K562 (cell line): Measurements from ENCODE around the gene PLEKHM3. TPM values are rescaled to one million over a fixed set of nuclear protein-coding genes. Genes with fewer than 3 reads are reported as not detected.
A peak's percentile ranks its signal among the peaks of the same experiment; 100 is the strongest.

ENCODE experiments used
- ATAC-seq: fragments of 200-7000 bp; cut with Tn5 transposase; 3 replicates; pipeline ENCODE4 v1.9.1; 2020; ENCODE audit warnings: moderate library complexity
- BruUV-seq: library from RNA; stranded (reverse); fragments of 400-500 nt; replicated peaks from 2 replicates; lab custom pipeline; 2021; lab: Mats Ljungman, UMichigan
- CTCF ChIA-PET: fragments of 300-600 bp; formaldehyde crosslinking; extraction: SDS; loops from one replicate; lab custom pipeline; 2021; ENCODE audit warnings: low intra/inter-chr PET ratio; lab: Yijun Ruan, JAX
- POLR2A ChIA-PET: fragments of 300-600, 350-650 bp; sonication (Branson Sonifier 250); formaldehyde crosslinking; extraction: SDS; loops from one replicate; lab custom pipeline; 2021; ENCODE audit warnings: antibody characterized with exemption, inconsistent platforms; lab: Yijun Ruan, JAX
- DNase-seq, 4 experiments: peaks; one replicate each; pipeline versions ENCODE4 v3.0.0 to v3.0.0-alpha.2; 2011 to 2018; ENCODE audit warnings: low spot score in 3 of 4, mixed read lengths in 3 of 4; ENCODE audit errors: extremely low read depth in 1 of 4
- FAIRE-seq: peaks from 2 replicates; lab custom pipeline; 2011; peaks lifted over from hg19 to GRCh38; lab: Jason Lieb, UNC
- H2AFZ ChIP-seq: 2 replicates; pipeline ENCODE4 v1.6.0; 2011; ENCODE audit warnings: low read depth, low read length, control low read depth, inconsistent platforms
- H3K27ac ChIP-seq: fragments of 200-600 bp; 3 replicates; pipeline ENCODE4 v1.8.0; 2011; ENCODE audit warnings: low read depth, mild to moderate bottlenecking, control low read depth, inconsistent platforms, low read length, moderate library complexity, mixed read lengths; ENCODE audit errors: extremely low read depth
- H3K27me3 ChIP-seq, 2 experiments: fragments of 300-600 bp in 1 of 2; 2 replicates in 1 of 2; 3 replicates in 1 of 2; pipeline versions ENCODE4 v1.6.0 to v1.8.0; 2011; ENCODE audit warnings: inconsistent platforms in 2 of 2, low read length in 2 of 2, mild to moderate bottlenecking in 1 of 2, mixed read lengths in 1 of 2, moderate library complexity in 1 of 2; ENCODE audit not compliant: control insufficient read depth in 2 of 2, insufficient read depth in 2 of 2
- H3K36me3 ChIP-seq: fragments of 300-600 bp; 3 replicates; pipeline ENCODE4 v1.8.0; 2011; ENCODE audit warnings: mild to moderate bottlenecking, low read length, inconsistent platforms; ENCODE audit not compliant: control insufficient read depth, insufficient read depth
- H3K4me1 ChIP-seq, 2 experiments: fragments of 200-600 bp in 1 of 2; replicated peaks in 1 of 2; 2 replicates in 1 of 2; 3 replicates in 1 of 2; pipeline versions ENCODE4 v1.5.1 to v1.8.0; 2011; ENCODE audit warnings: inconsistent platforms in 2 of 2, low read length in 2 of 2, mild to moderate bottlenecking in 1 of 2, mixed read lengths in 1 of 2, moderate library complexity in 1 of 2; ENCODE audit not compliant: control insufficient read depth in 2 of 2, insufficient read depth in 2 of 2
- H3K4me2 ChIP-seq: 2 replicates; pipeline ENCODE4 v1.6.1; 2011; ENCODE audit warnings: low read length, control low read depth, inconsistent platforms, mixed read lengths; ENCODE audit not compliant: insufficient read depth
- H3K4me3 ChIP-seq: fragments of 200-600 bp; sonication (generic), shearing (Covaris generic); 2 replicates; pipeline ENCODE4 v1.5.1; 2016; ENCODE audit warnings: control low read depth, inconsistent platforms
- H3K79me2 ChIP-seq: fragments of 200-600 bp; 3 replicates; pipeline ENCODE4 v1.8.0; 2011; ENCODE audit warnings: low read length, inconsistent platforms; ENCODE audit not compliant: control insufficient read depth, insufficient read depth
- H3K9ac ChIP-seq, 2 experiments: 2 replicates each; pipeline versions ENCODE4 v1.6.0 to v1.6.1; 2011; ENCODE audit warnings: low read depth in 2 of 2, low read length in 2 of 2, control low read depth in 1 of 2, inconsistent platforms in 1 of 2, mild to moderate bottlenecking in 1 of 2, mixed read lengths in 1 of 2; ENCODE audit not compliant: insufficient read depth in 1 of 2
- H3K9me1 ChIP-seq: one replicate; pipeline ENCODE4 v1.6.0; 2011; ENCODE audit warnings: inconsistent platforms, mild to moderate bottlenecking, low read length, moderate library complexity; ENCODE audit not compliant: control insufficient read depth, insufficient read depth
- H3K9me3 ChIP-seq: replicated peaks from 2 replicates; pipeline ENCODE4 v1.5.1; 2011; ENCODE audit warnings: low read depth, low read length, inconsistent platforms; ENCODE audit not compliant: control insufficient read depth, insufficient read depth
- H4K20me1 ChIP-seq: replicated peaks from 2 replicates; pipeline ENCODE4 v1.6.1; 2011; ENCODE audit warnings: low read length, inconsistent platforms, mixed read lengths; ENCODE audit not compliant: control insufficient read depth, insufficient read depth
- ATF4 ChIP-seq: fragments of 450-650 bp; formaldehyde crosslinking; IDR thresholded peaks from 2 replicates; pipeline ENCODE4 v1.4.0; 2022; ENCODE audit warnings: mild to moderate bottlenecking, moderate library complexity
- CBFA2T2 ChIP-seq: fragments of 450-650 bp; conservative IDR thresholded peaks from 2 replicates; pipeline ENCODE4 v1.6.1; 2017; ENCODE audit warnings: mild to moderate bottlenecking
- CBFA2T3 ChIP-seq: fragments of 450-650 bp; IDR thresholded peaks from 2 replicates; pipeline ENCODE4 v1.6.1; 2017
- KDM1A ChIP-seq, 2 experiments: fragments of 450-650 bp; IDR thresholded peaks; 2 replicates each; pipeline ENCODE4 v1.6.1; 2016; ENCODE audit warnings: mild to moderate bottlenecking in 2 of 2
- RCOR1 ChIP-seq, 2 experiments: IDR thresholded peaks; 2 replicates each; pipeline ENCODE4 v1.6.1; 2012; ENCODE audit warnings: low read depth in 2 of 2, low read length in 2 of 2, borderline replicate concordance in 1 of 2, improper control_type of control experiment in 1 of 2
- TAL1 ChIP-seq: fragments of 450-650 bp; IDR thresholded peaks from 2 replicates; pipeline ENCODE4 v1.6.1; 2016; ENCODE audit warnings: mild to moderate bottlenecking
- TEAD4 ChIP-seq, 2 experiments: sonication (generic) in 1 of 2; formaldehyde crosslinking in 1 of 2; IDR thresholded peaks; 2 replicates each; pipeline versions ENCODE4 v1.6.1 to v1.8.0; 2012 to 2022; ENCODE audit warnings: borderline replicate concordance in 1 of 2, inconsistent platforms in 1 of 2, low read length in 1 of 2, mild to moderate bottlenecking in 1 of 2, missing genetic modification reagents in 1 of 2
- ZNF398 ChIP-seq: fragments of 250-450 bp; sonication (Bioruptor Pico); IDR thresholded peaks from 2 replicates; pipeline ENCODE4 v1.8.0; 2021; ENCODE audit warnings: moderate library complexity, mild to moderate bottlenecking, inconsistent platforms
- ZNF668 ChIP-seq: fragments of 250-450 bp; sonication (Bioruptor Pico); IDR thresholded peaks from 2 replicates; pipeline ENCODE4 v1.8.0; 2022; ENCODE audit warnings: mild to moderate bottlenecking, inconsistent platforms
- WGBS: fragments of 100-300 bp; shearing (Covaris generic); methylation state at CpG from one replicate; pipeline ENCODE4 v1.1.6; 2016; ENCODE audit warnings: low coverage, mixed read lengths; ENCODE audit not compliant: insufficient coverage; ENCODE audit errors: missing lambda C conversion rate; 5-methylcytosine and 5-hydroxymethylcytosine counted together
- in situ Hi-C: fragments of 300-500 bp; cut with MboI; formaldehyde crosslinking; loops from 4 replicates; pipeline ENCODE4 v1.15.0; 2018; ENCODE audit warnings: inconsistent platforms, mixed read lengths
- intact Hi-C: fragments of 100-400 bp; cut with micrococcal nuclease; formaldehyde crosslinking; loops from 2 replicates; pipeline ENCODE4 v1.14.2; 2022
- polyA plus RNA-seq, 8 experiments: library from polyadenylated mRNA; depleted of rRNA in 4 of 8; stranded (reverse) in 5 of 8; unstranded in 3 of 8; fragments of >200 nt; fragmentation: Nextera tagmentation in 2 of 8; fragmentation: Illumina TruSeq in 1 of 8; extraction: Ambion mirVana in 2 of 8; extraction: Trizol in 1 of 8; gene quantifications; 2 replicates each; pipeline versions ENCODE4 v1.2.1 to v1.2.3, GENCODE V29; 2011 to 2014; ENCODE audit warnings: inconsistent platforms in 1 of 8, missing spikeins in 1 of 8
- total RNA-seq, 7 experiments: library from RNA; depleted of rRNA in 6 of 7; stranded (reverse); fragments of >200 nt in 6 of 7; fragmentation: Illumina TruSeq in 2 of 7; extraction: Trizol in 2 of 7; gene quantifications; 2 replicates each; pipeline versions ENCODE4 v1.2.1 to v1.2.3, GENCODE V29; 2011 to 2021; ENCODE audit warnings: low replicate concordance in 1 of 7

PLEKHM3 gene
- total and polyA plus RNA-seq, 9 of the 15 experiments (the other 6 are each of a cell fraction or from before 2014, with no cell fraction given) = 0.24 to 1.6 (median 1.0) TPM

- no peaks in the 10 kb centered on the region for H3K9me1 ChIP-seq
- BruUV-seq = no TSS peak
- intact Hi-C loops = no loop called here
Measured at GRCh38 chr2:207831584-207832248, 193.6 kb downstream of the PLEKHM3 start.

More at GRCh38 chr2:207831584-207832248, 193.6 kb downstream of the PLEKHM3 start:
- CTCF ChIA-PET = no interaction called here
- TF ChIP-seq CBFA2T3 = peak; percentile 66
- TF ChIP-seq KDM1A (IDR thresholded peaks at IDR 0.05) = peak; percentile 37 to 53; a peak in 2 of 4 replicates
- TF ChIP-seq TAL1 = peak; percentile 41; the same call in 1 of the 2 replicates
- TF ChIP-seq RCOR1 (IDR thresholded peaks at IDR 0.05; ENCODE audit: borderline replicate concordance in 1 of 2, low read depth in 2 of 2, low read length in 2 of 2) = peak in 1 of 2 experiments; percentile 66; a peak in 1 of 4 replicates
- TF ChIP-seq ZNF398 (CRISPR knock-in tag) = no peak
- TF ChIP-seq ZNF668 (CRISPR knock-in tag) = no peak
- TF ChIP-seq ATF4 (CRISPR knock-in tag) = no peak
- peak; percentile 51 for TF ChIP-seq TEAD4 (IDR thresholded peaks at IDR 0.05; ENCODE audit: low read length)
- TF ChIP-seq TEAD4 (CRISPR knock-in tag; IDR thresholded peaks at IDR 0.05; ENCODE audit: borderline replicate concordance) = no peak
- peak; percentile 49; the same call in 1 of the 2 replicates for TF ChIP-seq CBFA2T2
- TF ChIP-seq, all 486 proteins: peak for 6
- ATAC-seq = no peak
- Histone ChIP-seq H3K4me1 (peaks cover 9 to 11% of the 10 kb centered on the region in 2 experiments; a peak in 4 of 5 replicates), H4K20me1 (no peaks in the 10 kb centered on the region), H3K27me3 (no peaks in the 10 kb centered on the region), H3K4me3 (no peak overlapping the region), H3K27ac (no peak overlapping the region), H3K79me2 (no peaks in the 10 kb centered on the region), H2AFZ (no peak overlapping the region), H3K4me2 (no peak overlapping the region), H3K9ac (no peak overlapping the region), H3K36me3 (no peaks in the 10 kb centered on the region), H3K9me3 (no peaks in the 10 kb centered on the region)
- DNase-seq = peak in 2 of 4 experiments; percentile 32
- FAIRE-seq = no peak
- POLR2A ChIA-PET = no interaction called here
- 62% methylated on average over 6 of the region's 8 CpGs for WGBS
- in situ Hi-C loops = no loop called here
